Naive B cell (primary cell): ENCODE results near the gene C1orf167. TPM values are rescaled to one million over a fixed set of nuclear protein-coding genes. Genes with fewer than 3 reads are reported as not detected.

Source experiments
- ATAC-seq, 2 donors: fragments of 150-1000 bp; cut with Tn5 transposase; 2 replicates each; pipeline ENCODE4 v1.10.0; 2021; ENCODE audit warnings: low read depth in 2 of 2, mild to moderate bottlenecking in 2 of 2, moderate library complexity in 2 of 2
- DNase-seq: peaks from one replicate; pipeline ENCODE4 v3.0.0; 2022
- H3K27ac Mint-ChIP-seq, 6 donors: one replicate each; pipeline ENCODE4 v1.8.0; 2020 to 2022; ENCODE audit warnings: mild to moderate bottlenecking in 6 of 6, mixed read lengths in 6 of 6, moderate library complexity in 5 of 6, inconsistent platforms in 2 of 6
- H3K27me3 Mint-ChIP-seq, 3 donors: one replicate each; pipeline ENCODE4 v1.8.0; 2021 to 2022; ENCODE audit warnings: mixed read lengths in 3 of 3, mild to moderate bottlenecking in 1 of 3
- H3K36me3 Mint-ChIP-seq, 2 donors: one replicate each; pipeline ENCODE4 v1.8.0; 2020 to 2022; ENCODE audit warnings: mixed read lengths in 2 of 2, inconsistent platforms in 1 of 2, mild to moderate bottlenecking in 1 of 2
- H3K4me1 Mint-ChIP-seq, 3 donors: one replicate each; pipeline ENCODE4 v1.8.0; 2020 to 2022; ENCODE audit warnings: mixed read lengths in 3 of 3, inconsistent platforms in 1 of 3, mild to moderate bottlenecking in 1 of 3, moderate library complexity in 1 of 3
- H3K4me3 Mint-ChIP-seq, 8 donors: one replicate each; pipeline ENCODE4 v1.8.0; 2020 to 2022; ENCODE audit warnings: mild to moderate bottlenecking in 8 of 8, mixed read lengths in 8 of 8, moderate library complexity in 8 of 8, inconsistent platforms in 2 of 8
- H3K9me3 Mint-ChIP-seq, 7 donors: one replicate each; pipeline ENCODE4 v1.8.0; 2020 to 2022; ENCODE audit warnings: mixed read lengths in 7 of 7, mild to moderate bottlenecking in 5 of 7, inconsistent platforms in 2 of 7, moderate library complexity in 1 of 7
- polyA plus RNA-seq, 6 donors: library from polyadenylated mRNA; unstranded; fragments of 300-500 nt; fragmentation: Illumina TruSeq; gene quantifications; one replicate each; pipeline ENCODE4 v1.2.3, GENCODE V29; 2021; ENCODE audit warnings: low read depth in 6 of 6

The C1orf167 gene, protein sequence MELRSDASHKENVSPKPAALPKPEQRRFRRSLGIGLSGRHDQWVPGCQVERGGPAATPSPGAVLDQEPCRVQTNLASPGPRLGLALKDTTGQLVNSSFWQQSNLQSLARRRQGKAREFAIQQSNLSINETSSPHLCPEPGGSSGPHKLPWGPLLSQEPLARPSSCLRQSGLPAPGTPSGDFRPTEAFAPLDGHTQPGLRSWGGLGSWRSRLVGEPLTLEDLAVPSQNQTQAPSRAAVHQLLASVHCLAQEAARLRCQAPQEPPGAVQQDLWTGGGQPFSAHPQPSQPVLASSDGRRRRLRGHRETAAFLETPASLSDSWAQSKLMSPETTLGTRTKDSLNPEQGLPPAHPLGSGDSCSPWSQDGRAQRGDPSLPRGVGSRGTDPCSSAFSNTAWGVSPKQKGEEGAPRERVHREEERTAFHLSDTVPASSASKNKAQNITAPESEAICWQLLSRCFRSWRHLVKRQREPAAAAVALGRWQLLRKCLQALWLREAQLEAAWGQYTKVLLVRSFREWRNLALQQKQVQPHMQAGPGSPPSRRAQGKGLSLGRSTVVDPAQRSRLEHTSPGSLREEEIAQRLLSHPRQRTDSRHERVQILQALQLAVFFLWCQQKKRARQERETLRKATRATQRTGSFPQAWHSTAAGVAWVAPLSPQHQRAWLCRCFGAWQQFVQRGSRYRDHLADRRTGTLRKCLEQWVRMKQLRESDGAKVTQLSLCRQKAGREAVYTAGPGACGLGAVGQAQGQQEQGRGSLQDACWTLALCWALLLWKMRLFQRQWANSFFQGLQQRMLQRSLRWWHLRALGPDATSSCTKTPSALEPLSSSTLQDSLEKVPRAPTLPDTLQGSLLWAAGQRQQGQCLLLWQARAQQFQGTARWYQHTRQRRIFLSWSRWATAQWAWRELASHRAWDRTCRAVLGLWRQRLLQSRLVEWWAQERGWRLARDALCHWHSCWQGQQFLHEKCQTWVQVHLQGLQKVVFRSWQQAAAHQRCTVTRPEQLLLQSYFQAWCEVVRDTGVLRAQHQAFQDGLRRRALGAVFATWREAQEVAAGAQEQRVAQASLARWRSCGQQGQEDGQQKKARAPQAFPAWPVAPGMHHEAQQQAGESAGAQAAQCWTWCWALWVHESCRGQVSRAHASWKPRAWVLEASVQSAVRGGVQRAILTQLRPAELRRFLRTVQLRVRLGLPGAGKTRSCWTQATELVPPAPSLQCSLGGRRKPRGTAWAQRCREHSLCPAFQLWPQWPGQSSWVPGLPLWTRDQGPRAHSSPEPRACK (N-terminal part only)
- 1 to 10 TPM in 1 of 6 donors, not detected in 5; 2.9 TPM for polyA plus RNA-seq

GRCh38 chr1:11761988-11762406, at the start of gene C1orf167:
Gene C1orf167, plus strand, starts transcription at chr1:11762193. Its CDS starts 2,208 bp downstream, at chr1:11764401.
- ATAC-seq (peak in 1 of 2 donors; percentile 52), DNase-seq (no peak)
- Mint-ChIP-seq H3K36me3 (peaks cover 0 to 8% of the 10 kb centered on the region in 2 donors), H3K27ac (peak within 1 kb of the TSS in 2 of 6 donors; percentile 38 to 58), H3K4me1 (peaks cover 8% of the 10 kb centered on the region in 3 donors), H3K27me3 (peaks cover 6 to 50% (median 44%) of the 10 kb centered on the region in 3 donors), H3K9me3 (peaks cover 0 to 2% (median 0%) of the 10 kb centered on the region in 7 donors), H3K4me3 (peak within 1 kb of the TSS in 6 of 8 donors; percentile 26 to 86 (median 46))

- DNase-seq (no peak), ATAC-seq (no peak)
- Mint-ChIP-seq H3K4me1 (peaks cover 0 to 7% (median 0%) of the 10 kb centered on the region in 3 donors), H3K4me3 (no peak overlapping the region), H3K27ac (no peak overlapping the region), H3K9me3 (no peaks in the 10 kb centered on the region), H3K36me3 (no peaks in the 10 kb centered on the region), H3K27me3 (peaks cover 0 to 9% (median 6%) of the 10 kb centered on the region in 3 donors)
These were observed 49.7 kb upstream of the C1orf167 start for GRCh38 chr1:11712285-11712684.

DNA sequence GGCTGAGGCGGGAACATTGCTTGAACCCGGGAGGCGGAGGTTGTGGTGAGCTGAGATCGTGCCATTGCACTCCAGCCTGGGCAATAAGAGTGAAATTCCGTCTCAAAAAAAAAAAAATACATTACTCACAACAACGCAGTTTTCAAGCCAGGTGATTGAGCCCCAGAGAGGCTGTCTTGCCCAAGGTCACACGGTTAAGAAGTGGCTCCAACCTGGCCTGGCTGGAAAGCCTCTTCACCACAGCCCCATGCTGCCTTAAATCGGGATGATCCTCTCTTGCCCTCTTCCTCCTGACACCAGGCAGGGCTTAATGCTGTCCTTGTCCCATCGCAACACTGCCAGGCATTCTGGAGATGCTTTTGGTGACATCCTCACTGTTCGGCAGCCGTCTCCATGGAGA, 48.9 kb upstream of the C1orf167 start:
- Mint-ChIP-seq H3K4me1 (no peaks in the 10 kb centered on the region), H3K27me3 (peaks cover 0 to 9% (median 6%) of the 10 kb centered on the region in 3 donors), H3K36me3 (no peaks in the 10 kb centered on the region), H3K27ac (no peak overlapping the region), H3K9me3 (no peaks in the 10 kb centered on the region), H3K4me3 (no peak overlapping the region)
- no peak for ATAC-seq
- DNase-seq = no peak

- peak overlapping the region in 3 of 6 donors; percentile 20 to 81 (median 39) for H3K27ac Mint-ChIP-seq
- H3K36me3 Mint-ChIP-seq = no peaks in the 10 kb centered on the region
- H3K4me3 Mint-ChIP-seq = no peak overlapping the region
- H3K9me3 Mint-ChIP-seq = no peaks in the 10 kb centered on the region
- H3K27me3 Mint-ChIP-seq = no peaks in the 10 kb centered on the region
- DNase-seq = no peak
- no peak for ATAC-seq
- peaks cover 10 to 11% (median 11%) of the 10 kb centered on the region in 3 donors for H3K4me1 Mint-ChIP-seq
These were observed 47.0 kb upstream of the C1orf167 start for GRCh38 chr1:11714831-11715575.

- Mint-ChIP-seq H3K4me1 (peaks cover 10 to 13% (median 12%) of the 10 kb centered on the region in 3 donors), H3K4me3 (peak overlapping the region; percentile 85 to 96 (median 90)), H3K27me3 (no peaks in the 10 kb centered on the region), H3K27ac (peak overlapping the region; percentile 64 to 97 (median 86)), H3K9me3 (no peaks in the 10 kb centered on the region), H3K36me3 (no peaks in the 10 kb centered on the region)
- ATAC-seq (peak; percentile 88 to 91), DNase-seq (peak; percentile 79)
These were observed 42.5 kb upstream of the C1orf167 start for GRCh38 chr1:11719313-11720032.

DNA sequence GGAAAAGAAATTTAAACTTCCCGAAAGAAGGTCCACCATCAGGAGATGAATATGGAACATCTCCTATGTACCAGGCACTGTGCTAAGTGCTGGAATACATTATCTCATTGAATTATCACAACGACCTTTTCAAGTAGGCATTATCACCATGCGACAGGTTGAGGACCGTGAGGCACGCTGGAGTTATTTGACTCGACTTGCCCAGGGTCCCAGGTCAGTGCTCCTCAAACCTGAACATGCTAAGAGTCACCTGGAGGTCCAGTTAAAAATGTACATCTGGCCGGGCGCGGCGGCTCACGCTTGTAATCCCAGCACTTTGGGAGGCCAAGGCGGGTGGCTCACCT, 42.0 kb upstream of the C1orf167 start:
- H3K9me3 Mint-ChIP-seq = no peaks in the 10 kb centered on the region
- no peaks in the 10 kb centered on the region for H3K27me3 Mint-ChIP-seq
- ATAC-seq (no peak), DNase-seq (no peak)
- peaks cover 10 to 17% (median 12%) of the 10 kb centered on the region in 3 donors for H3K4me1 Mint-ChIP-seq
- peak overlapping the region in 7 of 8 donors; percentile 85 to 96 (median 89) for H3K4me3 Mint-ChIP-seq
- H3K36me3 Mint-ChIP-seq = no peaks in the 10 kb centered on the region
- H3K27ac Mint-ChIP-seq = peak overlapping the region in 4 of 6 donors; percentile 84 to 97 (median 92)

DNA sequence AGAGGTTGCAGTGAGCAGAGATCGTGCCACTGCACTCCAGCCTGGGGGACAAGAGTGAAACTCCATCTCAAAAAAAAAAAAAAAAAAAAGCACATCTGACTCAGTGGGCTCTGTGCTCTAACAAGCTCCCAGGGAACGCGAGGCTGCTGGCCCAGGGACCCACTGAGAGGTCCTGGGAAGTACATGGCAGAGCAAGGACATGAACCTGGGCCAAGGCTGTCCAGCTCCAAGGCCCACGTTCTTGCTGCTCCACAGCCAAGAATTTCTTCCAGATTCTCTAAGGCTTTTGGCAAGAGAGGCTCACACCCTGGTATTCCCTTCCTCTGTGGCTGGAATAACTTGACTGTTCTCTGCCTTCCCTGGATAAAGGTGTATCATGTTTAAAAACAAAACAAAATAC, 41.5 kb upstream of the C1orf167 start:
- H3K4me3 Mint-ChIP-seq = peak overlapping the region in 2 of 8 donors; percentile 19 to 93
- peaks cover 13 to 23% (median 16%) of the 10 kb centered on the region in 3 donors for H3K4me1 Mint-ChIP-seq
- H3K9me3 Mint-ChIP-seq = no peaks in the 10 kb centered on the region
- H3K27ac Mint-ChIP-seq = peak overlapping the region in 1 of 6 donors; percentile 95
- H3K36me3 Mint-ChIP-seq = no peaks in the 10 kb centered on the region
- DNase-seq (no peak), ATAC-seq (no peak)
- H3K27me3 Mint-ChIP-seq = no peaks in the 10 kb centered on the region

GRCh38 chr1:11721311-11721710, 40.7 kb upstream of the C1orf167 start:
- Mint-ChIP-seq H3K4me1 (peaks cover 16 to 29% (median 22%) of the 10 kb centered on the region in 3 donors), H3K27me3 (no peaks in the 10 kb centered on the region), H3K9me3 (no peaks in the 10 kb centered on the region), H3K36me3 (no peaks in the 10 kb centered on the region), H3K27ac (no peak overlapping the region), H3K4me3 (peak overlapping the region in 2 of 8 donors; percentile 19 to 35)
- ATAC-seq (no peak), DNase-seq (no peak)

- Mint-ChIP-seq H3K4me1 (peaks cover 16 to 29% (median 22%) of the 10 kb centered on the region in 3 donors), H3K4me3 (no peak overlapping the region), H3K36me3 (no peaks in the 10 kb centered on the region), H3K27ac (no peak overlapping the region), H3K27me3 (no peaks in the 10 kb centered on the region), H3K9me3 (no peaks in the 10 kb centered on the region)
- ATAC-seq = no peak
- no peak for DNase-seq
These were observed 39.5 kb upstream of the C1orf167 start for GRCh38 chr1:11722538-11722937.

DNA sequence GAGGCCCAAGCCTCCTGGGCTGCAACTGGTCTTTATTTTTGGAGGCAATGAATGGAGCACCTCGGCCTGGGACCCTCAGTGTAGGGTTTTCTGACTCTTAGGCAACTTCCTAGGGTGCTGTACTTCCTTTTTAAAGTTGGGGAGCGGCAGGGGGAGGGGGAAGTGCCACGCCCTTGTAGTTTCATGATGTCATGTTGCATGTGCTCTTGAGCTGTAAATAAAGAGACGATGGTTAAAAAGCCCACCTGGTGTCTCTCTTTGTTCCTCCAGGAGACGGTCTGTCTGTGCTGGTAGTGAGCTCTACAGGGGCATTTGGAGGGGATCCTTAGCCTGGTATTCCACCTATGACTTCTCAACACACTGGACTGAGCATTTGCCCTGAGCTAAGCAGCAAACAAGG, 36.4 kb upstream of the C1orf167 start:
- peak overlapping the region in 1 of 6 donors; percentile 76 for H3K27ac Mint-ChIP-seq
- DNase-seq (no peak), ATAC-seq (peak in 1 of 2 donors; percentile 13)
- H3K36me3 Mint-ChIP-seq = no peaks in the 10 kb centered on the region
- no peaks in the 10 kb centered on the region for H3K9me3 Mint-ChIP-seq
- H3K4me1 Mint-ChIP-seq = peaks cover 20 to 32% (median 27%) of the 10 kb centered on the region in 3 donors
- H3K27me3 Mint-ChIP-seq = no peaks in the 10 kb centered on the region
- peak overlapping the region in 2 of 8 donors; percentile 34 to 35 for H3K4me3 Mint-ChIP-seq

DNA sequence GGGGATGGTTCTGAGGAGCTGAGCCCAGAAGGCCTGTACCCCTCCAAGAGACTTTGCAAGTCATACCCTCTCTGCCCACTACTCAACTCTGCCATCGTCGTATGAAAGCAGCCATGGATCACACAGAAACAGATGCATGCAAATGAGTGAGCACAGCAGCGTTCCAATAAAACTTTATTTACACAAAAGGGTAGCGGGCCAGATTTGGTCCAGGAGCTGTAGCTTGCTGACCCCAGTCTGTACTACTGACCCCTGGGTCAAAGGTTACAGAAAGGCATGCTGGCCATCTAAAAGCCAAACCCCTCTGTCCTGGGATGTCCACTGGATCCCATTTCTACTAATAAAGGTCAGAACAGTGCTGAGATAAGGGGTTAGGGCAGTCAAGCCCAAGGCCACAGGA, 34.9 kb upstream of the C1orf167 start:
- H3K27ac Mint-ChIP-seq = no peak overlapping the region
- peaks cover 29 to 45% (median 42%) of the 10 kb centered on the region in 3 donors for H3K4me1 Mint-ChIP-seq
- no peak for ATAC-seq
- H3K4me3 Mint-ChIP-seq = peak overlapping the region in 1 of 8 donors; percentile 29
- H3K9me3 Mint-ChIP-seq = no peaks in the 10 kb centered on the region
- DNase-seq = no peak
- H3K36me3 Mint-ChIP-seq = no peaks in the 10 kb centered on the region
- H3K27me3 Mint-ChIP-seq = no peaks in the 10 kb centered on the region
